SK-N-SH treated with all-trans-retinoic acid at 6 μM for 48 hours (cell line): ENCODE data around the gene ARRDC4.

Experiments
- ARNTL ChIP-seq: fragments of 450-650 bp; formaldehyde crosslinking; IDR thresholded peaks from 2 replicates; pipeline ENCODE4 v1.5.0; 2020; ENCODE audit warnings: low read depth, mild to moderate bottlenecking, moderate library complexity, borderline replicate concordance
- ESRRG ChIP-seq: fragments of 250-450 bp; sonication (Bioruptor Pico); IDR thresholded peaks from 2 replicates; pipeline ENCODE4 v1.6.1; 2021; ENCODE audit warnings: mild to moderate bottlenecking
- GLIS3 ChIP-seq: fragments of 250-450 bp; sonication (Bioruptor Pico); IDR thresholded peaks from 2 replicates; pipeline ENCODE4 v1.5.0; 2020; ENCODE audit warnings: mild to moderate bottlenecking, moderate library complexity
- TCF4 ChIP-seq: fragments of 250-450 bp; sonication (Bioruptor Pico); IDR thresholded peaks from 2 replicates; pipeline ENCODE4 v1.8.0; 2021; ENCODE audit warnings: mild to moderate bottlenecking, moderate library complexity, borderline replicate concordance
- TOX ChIP-seq: fragments of 250-450 bp; sonication (Bioruptor Pico); IDR thresholded peaks from 2 replicates; pipeline ENCODE4 v1.8.0; 2021; ENCODE audit warnings: mild to moderate bottlenecking, moderate library complexity, borderline replicate concordance
- ZC3H10 ChIP-seq: fragments of 250-450 bp; sonication (Bioruptor Pico); IDR thresholded peaks from 2 replicates; pipeline ENCODE4 v1.5.1; 2021; ENCODE audit warnings: mild to moderate bottlenecking, moderate library complexity
- ZFP3 ChIP-seq: fragments of 250-450 bp; sonication (Bioruptor Pico); IDR thresholded peaks from 2 replicates; pipeline ENCODE4 v1.5.0; 2020; ENCODE audit warnings: mild to moderate bottlenecking, moderate library complexity

DNA sequence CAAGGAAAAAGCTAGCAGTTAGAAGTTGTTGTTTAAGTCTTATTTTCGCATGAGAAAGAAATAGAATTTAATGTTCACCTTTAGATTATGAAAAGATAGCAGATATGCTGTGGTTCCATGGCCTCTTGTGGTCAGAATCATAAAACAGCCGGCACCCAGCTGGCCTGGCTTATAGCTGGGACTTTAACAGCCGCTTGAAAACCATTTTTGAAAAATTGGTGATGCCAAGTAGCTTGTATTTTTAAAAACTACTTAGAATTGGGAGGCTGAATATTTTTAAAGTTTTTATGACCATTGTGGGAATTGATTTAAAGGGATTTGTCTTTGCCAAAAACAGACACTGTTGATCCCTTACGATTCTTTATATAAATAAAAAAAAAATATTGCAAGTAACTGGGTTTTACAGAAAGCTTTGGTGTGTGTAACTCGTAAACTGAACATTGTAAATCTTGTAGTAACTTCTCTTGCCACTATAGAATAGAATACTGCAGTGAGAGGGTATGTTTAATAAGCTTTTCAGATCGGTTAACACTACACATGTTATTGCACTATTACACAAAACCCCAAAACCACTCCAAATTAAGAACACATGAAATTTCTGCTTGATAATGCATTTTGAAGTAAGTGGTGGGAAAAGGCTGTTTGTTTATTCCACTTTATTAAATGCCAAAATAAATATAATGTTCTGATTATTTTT is 6.6 kb downstream of the ARRDC4 start:
- TF ChIP-seq TOX (no peak), ZC3H10 (CRISPR knock-in tag) (no peak), ARNTL (CRISPR knock-in tag) (no peak), TCF4 (CRISPR knock-in tag) (no peak), ESRRG (CRISPR knock-in tag) (no peak), ZFP3 (no peak), GLIS3 (CRISPR knock-in tag) (no peak)
